BE2C (cell line): ENCODE measurements around the gene SBK2.

Source experiments
- DNase-seq: peaks from one replicate; pipeline ENCODE4 v3.0.0-alpha.2; 2020
- H3K27me3 ChIP-seq: fragments of 250-450 bp; sonication (Bioruptor Pico); 2 replicates; pipeline ENCODE4 v1.5.1; 2020; ENCODE audit warnings: mild to moderate bottlenecking
- H3K36me3 ChIP-seq: fragments of 250-450 bp; sonication (Bioruptor Pico); 2 replicates; pipeline ENCODE4 v1.5.1; 2020; ENCODE audit warnings: mild to moderate bottlenecking
- H3K4me1 ChIP-seq: fragments of 250-450 bp; sonication (Bioruptor Pico); 2 replicates; pipeline ENCODE4 v1.5.1; 2020
- H3K4me3 ChIP-seq: 2 replicates; pipeline ENCODE4 v1.5.1; 2011; ENCODE audit warnings: low read depth, low read length
- H3K9me3 ChIP-seq: fragments of 250-450 bp; sonication (Bioruptor Pico); 2 replicates; pipeline ENCODE4 v1.5.1; 2020
- CTCF ChIP-seq: IDR thresholded peaks from 2 replicates; pipeline ENCODE4 v1.5.1; 2012; ENCODE audit warnings: mild to moderate bottlenecking, low read depth, low read length

The SBK2 gene

GRCh38 chr19:55493052-55493644 is 43.8 kb downstream of the SBK2 start:
- no peak for DNase-seq
- no peaks in the 10 kb centered on the region for H3K36me3 ChIP-seq
- no peaks in the 10 kb centered on the region for H3K9me3 ChIP-seq
- no peak for TF ChIP-seq CTCF
- H3K27me3 ChIP-seq = no peaks in the 10 kb centered on the region
- H3K4me3 ChIP-seq = no peak overlapping the region
- H3K4me1 ChIP-seq = peaks cover 5% of the 10 kb centered on the region

- H3K36me3 ChIP-seq = no peaks in the 10 kb centered on the region; the same call in 1 of the 2 replicates
- H3K4me1 ChIP-seq = peaks cover 10% of the 10 kb centered on the region
- TF ChIP-seq CTCF = no peak
- DNase-seq = no peak
- H3K4me3 ChIP-seq = no peak overlapping the region
- H3K27me3 ChIP-seq = no peaks in the 10 kb centered on the region
- H3K9me3 ChIP-seq = no peaks in the 10 kb centered on the region
Observed at GRCh38 chr19:55492362-55492944, 44.5 kb downstream of the SBK2 start.

GRCh38 chr19:55491546-55492360 is 45.2 kb downstream of the SBK2 start:
- no peak for DNase-seq
- peaks cover 17% of the 10 kb centered on the region for H3K4me1 ChIP-seq
- no peaks in the 10 kb centered on the region for H3K27me3 ChIP-seq
- no peaks in the 10 kb centered on the region; the same call in 1 of the 2 replicates for H3K36me3 ChIP-seq
- no peaks in the 10 kb centered on the region for H3K9me3 ChIP-seq
- no peak for TF ChIP-seq CTCF
- no peak overlapping the region for H3K4me3 ChIP-seq

- Histone ChIP-seq H3K27me3 (no peaks in the 10 kb centered on the region), H3K4me3 (no peak overlapping the region), H3K36me3 (no peaks in the 10 kb centered on the region; the same call in 1 of the 2 replicates), H3K4me1 (peaks cover 17% of the 10 kb centered on the region), H3K9me3 (no peaks in the 10 kb centered on the region)
- no peak for TF ChIP-seq CTCF
- peak; percentile 16 for DNase-seq
Observed at GRCh38 chr19:55490478-55491432, 46.2 kb downstream of the SBK2 start.

GRCh38 chr19:55489711-55490477 is 47.0 kb downstream of the SBK2 start:
- Histone ChIP-seq H3K4me1 (peaks cover 17% of the 10 kb centered on the region), H3K9me3 (no peaks in the 10 kb centered on the region), H3K27me3 (no peaks in the 10 kb centered on the region), H3K36me3 (no peaks in the 10 kb centered on the region; the same call in 1 of the 2 replicates), H3K4me3 (no peak overlapping the region)
- no peak for TF ChIP-seq CTCF
- DNase-seq = peak; percentile 17
